ENCODE data around the gene CPNE7. TPM values are rescaled to one million over a fixed set of nuclear protein-coding genes. Genes with fewer than 3 reads are reported as not detected.

The CPNE7 gene
- total and polyA plus RNA-seq, 10 of the 15 experiments (the other 5 are each of a cell fraction or from before 2014, with no cell fraction given): 0.29 to 46.9 (median 17.5) TPM

GRCh38 chr16:89545044-89545830 is 30.3 kb upstream of the CPNE7 start:
- FAIRE-seq: no peak
- intact Hi-C loops (cut with micrococcal nuclease; ENCODE audit: unreplicated experiment) (no loop called here), in situ Hi-C loops (cut with MboI) (no loop called here)
- DNase-seq (ENCODE audit: low read depth, low spot score): no peak
- Histone ChIP-seq H3K4me3 (no peak overlapping the region), H2AFZ (ENCODE audit: control insufficient read depth, low read depth, low read length) (no peak overlapping the region), H3K79me2 (ENCODE audit: control insufficient read depth, insufficient read depth, low read length) (no peaks in the 10 kb centered on the region), H3K36me3 (ENCODE audit: control insufficient read depth in 2 of 2, insufficient read depth in 2 of 2, low read length in 1 of 2) (peaks cover 0 to 9% of the 10 kb centered on the region in 2 experiments), H3K9ac (ENCODE audit: control insufficient read depth, insufficient read depth, low read length) (no peak overlapping the region), H3K4me2 (ENCODE audit: control insufficient read depth, insufficient read depth) (no peak overlapping the region), H3K9me3 (replicated peaks; ENCODE audit: control insufficient read depth, insufficient read depth, low read length) (no peaks in the 10 kb centered on the region), H4K20me1 (ENCODE audit: control insufficient read depth, insufficient read depth) (no peaks in the 10 kb centered on the region), H3K27me3 (replicated peaks in 1 of 2; ENCODE audit: control insufficient read depth in 2 of 2, insufficient read depth in 2 of 2, low read length in 1 of 2) (no peaks in the 10 kb centered on the region), H3K27ac (ENCODE audit: control insufficient read depth, insufficient read depth) (no peak overlapping the region), H3K4me1 (ENCODE audit: control insufficient read depth, insufficient read depth, low read length) (no peaks in the 10 kb centered on the region)
- ChIA-PET POLR2A (no interaction called here), SMC1A (ENCODE audit: uncharacterized antibody, unreplicated experiment) (no interaction called here), CTCF (no interaction called here), RAD21 (ENCODE audit: unreplicated experiment) (no interaction called here)
- no TSS peak for BruUV-seq (replicated peaks)
- WGBS (ENCODE audit: insufficient coverage, insufficient replicate concordance, low lambda C conversion rate, missing lambda C conversion rate): 94% methylated on average over 17 of the region's 17 CpGs
- no peak for ATAC-seq
- TF ChIP-seq SMC3 (IDR thresholded peaks at IDR 0.05; ENCODE audit: borderline replicate concordance, low read length) (no peak), NKRF (conservative IDR thresholded peaks at IDR 0.05) (no peak), STAT1 (conservative IDR thresholded peaks at IDR 0.05) (no peak), ATF7 (IDR thresholded peaks at IDR 0.05; ENCODE audit: low read depth) (no peak), RUNX3 (IDR thresholded peaks at IDR 0.05; ENCODE audit: low read length) (no peak), ZNF687 (IDR thresholded peaks at IDR 0.05) (no peak), ZBTB11 (CRISPR knock-in tag; IDR thresholded peaks at IDR 0.05) (no peak), BACH1 (IDR thresholded peaks at IDR 0.05; ENCODE audit: borderline replicate concordance) (no peak), CBX5 (IDR thresholded peaks at IDR 0.05; ENCODE audit: low read depth) (no peak), KDM1A (IDR thresholded peaks at IDR 0.05; ENCODE audit: borderline replicate concordance) (no peak), SUZ12 (IDR thresholded peaks at IDR 0.05; ENCODE audit: unreplicated experiment) (no peak), ZNF207 (IDR thresholded peaks at IDR 0.05; ENCODE audit: borderline replicate concordance) (no peak), PAX8 (IDR thresholded peaks at IDR 0.05) (no peak), CHD2 (IDR thresholded peaks at IDR 0.05; ENCODE audit: borderline replicate concordance, low read depth, low read length) (no peak), ESRRA (IDR thresholded peaks at IDR 0.05; ENCODE audit: low read length) (no peak)

Measured in GM12878 (cell line).